COLO668 (cell line): ENCODE measurements around the gene CDK14.

Source experiments
- DNase-seq: peaks from one replicate; lab custom pipeline; 2025; ENCODE audit not compliant: unreplicated experiment; lab: John Stamatoyannopoulos, UW

The CDK14 gene

DNA sequence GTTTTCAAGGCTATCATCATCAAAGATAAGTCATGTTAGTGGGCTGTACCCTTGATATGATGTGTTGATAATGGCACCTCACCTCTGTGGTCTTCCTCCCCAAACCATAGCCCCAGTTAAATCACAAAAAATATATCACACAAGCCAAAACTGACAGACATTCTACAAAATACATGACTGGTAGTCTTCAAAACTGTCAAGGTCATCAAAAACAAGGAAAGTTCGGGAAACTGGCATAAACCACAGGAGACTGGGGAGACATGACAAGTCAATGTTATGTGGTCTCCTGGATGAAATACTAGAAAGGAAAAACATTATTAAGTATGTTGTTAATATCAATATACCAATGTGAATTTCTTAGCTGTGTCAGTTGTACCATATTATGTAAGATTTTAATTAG lies 388.6 kb downstream of the CDK14 start:
- DNase-seq, result no peak

DNA sequence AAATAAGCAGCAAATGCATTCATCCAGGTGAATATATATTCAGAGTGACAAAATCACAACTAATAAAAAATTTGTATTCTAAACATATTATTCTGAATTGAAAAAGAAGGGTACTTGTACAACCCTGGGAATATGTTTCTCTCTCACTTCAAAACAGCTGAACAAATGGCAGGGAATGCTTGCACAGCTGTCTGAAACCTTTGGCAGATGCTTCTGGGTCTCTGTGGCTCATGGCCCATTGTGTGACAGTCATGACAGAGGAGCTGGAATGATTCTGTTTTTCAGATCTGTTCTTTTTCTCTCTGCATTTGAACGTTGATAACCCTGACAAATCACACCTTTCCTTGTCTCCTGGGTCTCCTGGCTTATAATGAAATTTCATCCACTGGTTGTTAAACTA lies 392.4 kb downstream of the CDK14 start:
- peak; percentile 74 for DNase-seq

GRCh38 chr7:90988996-90989765 lies 393.1 kb downstream of the CDK14 start:
- DNase-seq, result peak; percentile 22

DNA sequence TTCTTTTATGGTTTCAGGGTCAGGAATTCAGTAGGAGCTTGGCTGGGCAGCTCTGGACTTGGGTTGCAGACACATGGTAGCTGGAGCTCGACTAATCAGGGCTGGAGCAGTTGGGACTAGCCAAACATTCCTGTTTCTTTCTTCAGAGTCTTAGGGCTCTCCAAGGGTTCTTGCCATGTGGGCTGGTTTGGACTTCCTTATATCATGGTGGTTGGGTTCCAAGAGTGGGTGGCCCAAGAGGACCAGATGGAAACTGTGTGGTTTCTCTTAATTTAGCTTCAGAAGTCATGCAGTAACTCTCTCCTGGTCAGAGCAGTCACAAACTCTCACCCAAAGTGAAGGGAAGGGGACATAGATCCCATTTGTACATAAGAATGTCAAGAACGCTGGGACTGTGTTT lies 398.0 kb downstream of the CDK14 start:
- DNase-seq, result no peak

DNA sequence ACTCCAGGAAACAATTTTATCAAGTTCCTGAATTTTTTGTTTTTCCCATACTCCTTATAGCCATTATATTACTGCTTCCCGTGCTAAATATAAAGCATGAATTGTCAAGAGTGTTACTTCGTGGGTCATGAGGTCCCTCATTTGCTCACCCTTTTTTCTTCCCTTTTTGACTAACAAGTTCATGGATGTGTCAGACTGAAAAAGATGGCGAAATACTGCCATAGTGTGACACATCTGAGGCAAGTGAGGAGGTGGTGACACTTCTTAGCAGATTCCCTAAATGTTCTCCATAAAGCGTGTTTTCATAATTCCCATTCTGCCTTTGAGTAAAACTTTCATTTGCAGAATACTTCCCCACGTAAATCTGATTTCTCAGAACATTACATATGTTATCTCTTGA lies 398.5 kb downstream of the CDK14 start:
- no peak for DNase-seq

- DNase-seq, result no peak
These were observed 399.9 kb downstream of the CDK14 start for GRCh38 chr7:90995996-90996395.

DNA sequence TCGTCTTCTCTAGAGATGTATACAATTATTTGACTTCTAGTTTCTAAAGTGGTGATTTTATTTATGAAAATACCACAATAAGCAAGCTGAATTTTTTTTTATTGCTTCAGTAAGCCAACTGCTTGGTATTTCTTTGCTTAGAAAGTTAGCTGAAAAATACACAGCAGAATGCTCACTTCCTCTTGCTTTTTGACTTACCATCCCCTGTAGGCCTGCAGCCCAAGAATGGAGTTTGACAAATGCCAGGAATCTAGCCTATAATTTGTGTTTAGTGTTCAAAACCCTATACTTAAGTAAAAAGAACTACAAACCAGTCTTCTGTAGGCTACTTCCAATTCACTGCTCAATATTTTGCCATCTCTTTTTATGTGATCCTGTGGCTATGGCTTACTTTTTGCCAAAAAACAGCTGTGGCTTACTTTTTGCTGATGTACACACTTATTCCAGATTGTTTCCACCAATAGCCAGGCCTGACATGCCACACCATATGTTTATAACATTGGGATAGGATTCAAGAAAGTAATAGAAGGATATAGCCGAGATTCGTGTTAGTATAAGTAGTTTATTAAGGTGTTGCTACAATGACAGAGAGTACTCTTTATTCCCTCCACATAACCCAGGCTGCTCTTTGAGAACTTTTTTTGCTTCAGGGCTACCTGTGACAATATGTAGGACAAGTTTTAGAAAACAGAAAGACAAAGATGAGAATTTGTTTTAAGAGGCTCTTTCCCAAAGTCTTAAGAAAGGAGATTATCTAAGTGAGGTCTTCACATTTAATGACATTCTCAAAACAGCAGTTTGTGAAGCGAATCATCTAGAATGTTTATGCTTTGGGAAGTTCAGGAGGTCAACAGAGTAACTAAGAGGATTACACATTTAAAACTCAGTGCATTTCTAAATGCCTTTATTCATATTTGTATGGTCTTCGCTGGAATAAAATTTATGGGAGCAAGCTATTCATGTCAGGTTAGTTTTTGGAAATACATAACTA lies 404.2 kb downstream of the CDK14 start:
- no peak for DNase-seq

GRCh38 chr7:91005024-91005423 lies 408.9 kb downstream of the CDK14 start:
- no peak for DNase-seq

GRCh38 chr7:91005841-91006240 lies 409.7 kb downstream of the CDK14 start:
- no peak for DNase-seq

DNA sequence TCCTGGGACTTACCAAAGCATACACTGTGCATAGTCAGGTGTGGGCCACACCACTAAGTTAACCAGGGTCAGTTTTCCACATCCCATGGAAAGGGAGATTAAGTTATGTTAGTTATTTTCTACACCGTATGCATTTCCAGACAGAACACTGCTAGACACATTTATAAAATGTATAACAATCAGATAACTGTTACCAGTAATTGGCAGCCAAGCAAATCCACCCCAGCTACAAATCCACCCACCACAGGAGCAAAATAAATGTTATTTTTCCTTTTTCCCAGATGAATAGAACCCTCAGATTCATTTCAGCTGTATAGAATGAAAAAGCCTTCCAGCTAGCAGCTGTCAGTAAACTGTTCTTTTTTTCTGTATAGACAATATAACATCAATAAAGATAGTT lies 411.2 kb downstream of the CDK14 start:
- DNase-seq, result no peak

- no peak for DNase-seq
These were observed 417.0 kb downstream of the CDK14 start for GRCh38 chr7:91013078-91013477.

GRCh38 chr7:91019686-91020385 lies 423.7 kb downstream of the CDK14 start:
- no peak for DNase-seq

DNA sequence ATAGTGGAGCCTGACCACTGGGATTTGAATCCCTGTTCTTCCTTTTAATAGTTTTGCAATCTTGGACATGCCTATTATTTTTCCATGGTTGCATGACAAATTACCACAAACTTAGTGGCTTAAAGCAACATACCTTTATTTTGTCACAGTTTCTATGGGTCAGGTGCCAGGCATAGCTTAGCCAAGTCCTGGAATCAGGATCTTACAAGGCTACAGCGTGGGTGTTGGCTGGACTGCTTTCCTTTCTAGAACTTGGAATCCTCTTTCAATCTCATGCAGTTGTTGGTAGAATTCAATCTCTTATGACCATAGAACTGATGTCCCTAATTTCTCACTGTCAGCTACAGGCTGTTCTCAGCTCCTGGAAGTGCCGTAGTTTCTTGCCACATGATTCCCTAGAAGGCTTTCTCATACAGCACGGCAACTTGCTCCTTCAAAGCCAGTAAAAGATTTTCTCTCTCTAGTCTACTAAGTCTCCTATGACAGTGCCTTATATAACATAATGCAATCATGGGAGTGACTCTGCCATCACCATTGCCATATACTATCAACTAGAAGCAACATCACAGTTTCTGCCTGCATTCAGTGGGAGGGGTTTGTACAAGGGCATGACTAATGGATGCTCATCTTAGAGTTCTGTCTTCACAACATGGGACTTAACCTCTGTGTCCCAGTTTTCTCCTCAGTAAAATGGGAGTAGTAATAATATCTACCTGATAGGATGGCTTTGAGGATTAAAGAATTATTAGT lies 424.7 kb downstream of the CDK14 start:
- DNase-seq, result no peak

- DNase-seq, result no peak
These were observed 425.8 kb downstream of the CDK14 start for GRCh38 chr7:91021956-91022355.

DNA sequence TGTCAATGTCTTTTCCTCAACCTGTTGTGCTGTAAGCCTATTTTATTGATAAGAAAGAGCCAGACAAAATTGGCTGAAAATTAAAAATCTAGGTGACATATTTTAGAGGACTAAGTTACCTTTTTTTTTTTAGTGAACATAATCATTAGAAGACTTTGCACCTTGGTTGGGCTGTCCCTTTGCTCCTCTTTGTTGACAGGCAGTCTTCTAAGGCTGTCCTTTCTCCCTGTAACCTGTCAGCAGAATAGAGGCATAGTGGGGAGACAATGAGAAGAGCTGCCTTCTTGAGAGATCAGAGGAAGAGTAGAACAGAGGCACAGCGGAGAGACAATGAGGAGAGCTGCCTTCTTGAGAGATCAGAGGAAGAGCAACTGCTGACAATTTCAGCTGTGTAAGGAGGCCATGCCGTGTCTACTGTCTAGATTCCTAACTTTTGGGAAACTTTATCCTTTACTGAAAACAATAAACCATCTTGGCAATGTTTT lies 429.8 kb downstream of the CDK14 start:
- no peak for DNase-seq

GRCh38 chr7:91029688-91030087 lies 433.6 kb downstream of the CDK14 start:
- DNase-seq, result no peak

GRCh38 chr7:91030680-91031380 lies 434.7 kb downstream of the CDK14 start:
- no peak for DNase-seq

DNA sequence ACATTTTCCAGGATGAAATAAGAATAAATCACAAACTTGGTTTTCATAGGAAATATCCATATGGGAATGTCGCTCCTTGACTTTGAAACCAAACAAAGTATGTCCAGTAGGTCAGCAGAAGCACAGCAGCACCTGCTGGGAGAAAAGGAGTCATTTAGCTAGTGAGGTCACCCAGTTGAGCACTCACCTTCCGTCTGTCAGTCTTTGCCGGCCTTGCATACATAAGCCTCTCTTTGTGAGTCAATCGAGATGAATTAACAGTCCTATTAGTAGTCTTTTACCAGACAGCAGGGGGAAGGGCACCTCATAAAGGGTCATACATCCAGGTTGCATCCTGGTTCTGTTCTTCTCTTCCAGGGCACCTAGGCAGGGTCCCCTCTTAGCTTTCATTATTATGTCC lies 435.6 kb downstream of the CDK14 start:
- DNase-seq, result no peak

- no peak for DNase-seq
These were observed 437.5 kb downstream of the CDK14 start for GRCh38 chr7:91033574-91033973.
